HCT116 (cell line): ENCODE measurements around the gene RANBP6. TPM values are rescaled to one million over a fixed set of nuclear protein-coding genes. Genes with fewer than 3 reads are reported as not detected.
A peak's percentile ranks its signal among the peaks of the same experiment; 100 is the strongest.

Experiments
- ATAC-seq: fragments of 200-7000 bp; cut with Tn5 transposase; 2 replicates; pipeline ENCODE4 v1.9.1; 2020; ENCODE audit warnings: mild to moderate bottlenecking, moderate library complexity
- BruUV-seq: library from RNA; stranded (reverse); fragments of 400-500 nt; replicated peaks from 2 replicates; lab custom pipeline; 2021; lab: Mats Ljungman, UMichigan
- CTCF ChIA-PET: fragments of 300-600 bp; sonication (Branson Sonifier 250); formaldehyde crosslinking; loops from one replicate; lab custom pipeline; 2021; ENCODE audit warnings: antibody characterized with exemption; lab: Charles Lee
- POLR2A ChIA-PET: fragments of 300-600, 350-600 bp; sonication (Branson Sonifier 250); formaldehyde crosslinking; loops from one replicate; lab custom pipeline; 2021; ENCODE audit warnings: antibody characterized with exemption; lab: Charles Lee
- RAD21 ChIA-PET, 2 experiments: fragments of 300-600 bp; sonication (Branson Sonifier 250); formaldehyde crosslinking; loops; one replicate each; lab custom pipeline; 2023; ENCODE audit warnings: low total read pairs in 2 of 2; ENCODE audit not compliant: uncharacterized antibody in 2 of 2, unreplicated experiment in 2 of 2, low non-redundant PET in 1 of 2; lab: Charles Lee
- DNase-seq: peaks from one replicate; pipeline ENCODE4 v3.0.0-alpha.2; 2010; ENCODE audit warnings: low read depth, low spot score
- H2AFZ ChIP-seq: fragments of 200-600 bp; shearing (Covaris generic), sonication (generic); 2 replicates; pipeline ENCODE4 v1.6.1; 2017; ENCODE audit warnings: low read depth, mixed run types, mixed read lengths, antibody characterized with exemption, low read length; ENCODE audit not compliant: poor library complexity, severe bottlenecking
- H3K27ac ChIP-seq: 2 replicates; pipeline ENCODE4 v1.5.1; 2012; ENCODE audit warnings: low read depth, low read length
- H3K27me3 ChIP-seq: fragments of 200-600 bp; sonication (generic); 2 replicates; pipeline ENCODE4 v1.6.1; 2016; ENCODE audit warnings: mixed run types, low read length, mixed read lengths; ENCODE audit not compliant: insufficient read depth
- H3K36me3 ChIP-seq, 2 experiments: fragments of 200-500 bp in 1 of 2; fragments of 200-600 bp in 1 of 2; sonication (Bioruptor generic) in 1 of 2; sonication (generic) in 1 of 2; 2 replicates each; pipeline versions ENCODE4 v1.5.1 to v1.6.1; 2014 to 2016; ENCODE audit warnings: low read length in 2 of 2, inconsistent platforms in 1 of 2, mixed read lengths in 1 of 2, mixed run types in 1 of 2; ENCODE audit not compliant: insufficient read depth in 2 of 2, control insufficient read depth in 1 of 2
- H3K4me1 ChIP-seq, 2 experiments: fragments of 200-600 bp in 1 of 2; sonication (generic) in 1 of 2; 2 replicates each; pipeline versions ENCODE4 v1.5.1 to v1.6.1; 2012 to 2017; ENCODE audit warnings: low read length in 2 of 2, inconsistent platforms in 1 of 2, mild to moderate bottlenecking in 1 of 2, mixed read lengths in 1 of 2, mixed run types in 1 of 2, moderate library complexity in 1 of 2; ENCODE audit not compliant: insufficient read depth in 2 of 2, control insufficient read depth in 1 of 2
- H3K4me2 ChIP-seq: fragments of 200-600 bp; sonication (generic); 2 replicates; pipeline ENCODE4 v1.6.1; 2017; ENCODE audit warnings: mixed run types, low read length, mixed read lengths
- H3K4me3 ChIP-seq, 2 experiments: fragments of 200-600 bp in 1 of 2; sonication (generic) in 1 of 2; replicated peaks in 1 of 2; 2 replicates each; pipeline ENCODE4 v1.5.1; 2011 to 2016; ENCODE audit warnings: low read length in 2 of 2, control low read depth in 1 of 2, low read depth in 1 of 2, mild to moderate bottlenecking in 1 of 2, mixed read lengths in 1 of 2, mixed run types in 1 of 2
- H3K79me2 ChIP-seq: fragments of 200-600 bp; sonication (generic); 2 replicates; pipeline ENCODE4 v1.6.1; 2017; ENCODE audit warnings: mild to moderate bottlenecking, mixed run types, low read length, moderate library complexity, mixed read lengths; ENCODE audit not compliant: insufficient read depth
- H3K9ac ChIP-seq: fragments of 200-600 bp; sonication (generic); 2 replicates; pipeline ENCODE4 v1.6.1; 2016; ENCODE audit warnings: low read length, mixed read lengths
- H3K9me2 ChIP-seq: fragments of 200-600 bp; sonication (generic), shearing (Covaris generic); 2 replicates; pipeline ENCODE4 v1.6.1; 2017; ENCODE audit warnings: mixed run types, mild to moderate bottlenecking, moderate library complexity; ENCODE audit not compliant: insufficient read depth
- H3K9me3 ChIP-seq, 2 experiments: fragments of 200-500 bp in 1 of 2; fragments of 200-600 bp in 1 of 2; sonication (Bioruptor generic) in 1 of 2; sonication (generic) in 1 of 2; 2 replicates each; pipeline ENCODE4 v1.6.1; 2014 to 2017; ENCODE audit warnings: low read length in 2 of 2, mixed read lengths in 2 of 2, inconsistent platforms in 1 of 2, low read depth in 1 of 2, mild to moderate bottlenecking in 1 of 2, mixed run types in 1 of 2, moderate library complexity in 1 of 2; ENCODE audit not compliant: control insufficient read depth in 1 of 2, insufficient read depth in 1 of 2
- H4K20me1 ChIP-seq: fragments of 200-600 bp; sonication (generic), shearing (Covaris generic); 2 replicates; pipeline ENCODE4 v1.6.1; 2017; ENCODE audit warnings: mixed run types, mild to moderate bottlenecking, moderate library complexity; ENCODE audit not compliant: insufficient read depth
- CTCF ChIP-seq, 3 experiments: fragments of 200-600 bp in 1 of 3; sonication (generic) in 1 of 3; IDR thresholded peaks in 2 of 3; conservative IDR thresholded peaks in 1 of 3; 2 replicates each; pipeline ENCODE4 v1.5.1; 2012 to 2017; ENCODE audit warnings: low read depth in 2 of 3, low read length in 2 of 3, antibody characterized with exemption in 1 of 3, borderline replicate concordance in 1 of 3, control low read depth in 1 of 3, mild to moderate bottlenecking in 1 of 3, mixed read lengths in 1 of 3, mixed run types in 1 of 3, moderate library complexity in 1 of 3; ENCODE audit not compliant: insufficient read depth in 1 of 3
- ELF1 ChIP-seq: IDR thresholded peaks from 2 replicates; pipeline ENCODE4 v1.6.1; 2012; ENCODE audit warnings: low read depth, borderline replicate concordance
- EZH2 ChIP-seq: fragments of 200-600 bp; sonication (generic); IDR thresholded peaks from 2 replicates; pipeline ENCODE4 v1.6.1; 2017; ENCODE audit warnings: antibody characterized with exemption, mixed run types
- POLR2A ChIP-seq: IDR thresholded peaks from 2 replicates; pipeline ENCODE4 v1.7.0; 2011; ENCODE audit warnings: borderline replicate concordance; ENCODE audit not compliant: insufficient read depth, insufficient read length; ENCODE audit errors: extremely low read depth
- POLR2AphosphoS5 ChIP-seq: IDR thresholded peaks from 2 replicates; pipeline ENCODE4 v1.6.1; 2011; ENCODE audit warnings: mild to moderate bottlenecking, low read depth, low read length, moderate library complexity
- RAD21 ChIP-seq: IDR thresholded peaks from 2 replicates; pipeline ENCODE4 v1.6.1; 2012; ENCODE audit warnings: low read depth, mild to moderate bottlenecking
- SP1 ChIP-seq: IDR thresholded peaks from 2 replicates; pipeline ENCODE4 v1.6.1; 2012; ENCODE audit warnings: low read depth
- SRF ChIP-seq: IDR thresholded peaks from 2 replicates; pipeline ENCODE4 v1.6.1; 2012; ENCODE audit warnings: low read depth
- YY1 ChIP-seq: IDR thresholded peaks from 2 replicates; pipeline ENCODE4 v1.6.1; 2011; ENCODE audit warnings: low read length, low read depth, moderate library complexity, mild to moderate bottlenecking; ENCODE audit not compliant: insufficient replicate concordance; ENCODE audit errors: extremely low read depth
- ZFX ChIP-seq: fragments of 450-650 bp; IDR thresholded peaks from 2 replicates; pipeline ENCODE4 v1.6.1; 2017
- intact Hi-C: fragments of 100-400 bp; cut with micrococcal nuclease; formaldehyde crosslinking; loops from 2 replicates; pipeline ENCODE4 v1.10.0; 2022
- total RNA-seq: library from RNA; stranded (reverse); gene quantifications from one replicate; pipeline ENCODE4 v1.2.1, GENCODE V29; 2021; ENCODE audit not compliant: unreplicated experiment
- TF ChIP-seq, protein P1 (sequence below): IDR thresholded peaks from 2 replicates; pipeline ENCODE4 v1.6.1; 2012

The RANBP6 gene
- total RNA-seq, 1 experiment from 2014 or later = 12.7 TPM

DNA sequence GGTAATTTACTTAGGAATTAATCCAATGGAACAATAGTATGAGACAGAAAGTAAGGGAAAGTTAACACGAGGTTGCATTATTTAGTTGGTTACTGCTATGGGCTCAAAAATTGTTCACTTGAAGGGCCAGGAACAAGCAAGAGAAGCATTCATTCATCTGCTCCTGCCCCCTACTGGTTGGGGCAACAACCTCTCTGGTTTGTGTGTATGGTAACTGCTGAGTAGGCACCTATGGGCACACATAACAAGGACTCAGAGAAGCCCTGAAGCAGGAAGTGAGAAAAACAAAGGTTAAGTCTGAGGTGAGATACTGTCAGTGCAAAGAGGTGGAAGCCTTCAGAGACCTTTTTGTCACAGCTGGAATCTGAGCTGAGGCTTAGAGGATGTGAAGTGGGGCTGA is 34.4 kb upstream of the RANBP6 start:
- peak; percentile 35 for DNase-seq
- H3K27ac ChIP-seq = no peak overlapping the region
- intact Hi-C loops = loop anchor here (1.0 to 10.0 kb wide), 3 partner anchors 145 to 625 kb away; no protein-coding TSS in a partner anchor
- H3K4me3 ChIP-seq = no peak overlapping the region
- TF ChIP-seq SP1 (no peak), EZH2 (no peak), SRF (no peak), ELF1 (no peak), RAD21 (peak; percentile 61), POLR2A (no peak), YY1 (no peak), CTCF (IDR thresholded peaks at IDR 0.05 in 2 of 3, conservative IDR thresholded peaks at IDR 0.05 in 1 of 3; ENCODE audit: borderline replicate concordance in 1 of 3, insufficient read depth in 1 of 3, low read depth in 2 of 3, low read length in 2 of 3) (peak; percentile 41 to 67 (median 62); a peak in 4 of 6 replicates), ZFX (no peak), POLR2AphosphoS5 (no peak)
- TF ChIP-seq, protein P1, sequence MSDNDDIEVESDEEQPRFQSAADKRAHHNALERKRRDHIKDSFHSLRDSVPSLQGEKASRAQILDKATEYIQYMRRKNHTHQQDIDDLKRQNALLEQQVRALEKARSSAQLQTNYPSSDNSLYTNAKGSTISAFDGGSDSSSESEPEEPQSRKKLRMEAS = no peak
- TF ChIP-seq, all 23 proteins: peak for 2
- no peak overlapping the region for H3K4me2 ChIP-seq
- no peaks in the 10 kb centered on the region for H3K4me1 ChIP-seq
- H4K20me1 ChIP-seq = no peaks in the 10 kb centered on the region
- CTCF ChIA-PET = interaction anchor here (1.7 kb wide), 1 partner anchor 256 kb away, joined by 6 read pairs; no protein-coding TSS in a partner anchor
- POLR2A ChIA-PET = no interaction called here
- H2AFZ ChIP-seq = no peak overlapping the region
- no peaks in the 10 kb centered on the region for H3K9me3 ChIP-seq
- H3K9ac ChIP-seq = no peak overlapping the region
- RAD21 ChIA-PET = no interaction called here
- peak; percentile 62; the same call in 1 of the 2 replicates for ATAC-seq
- no peaks in the 10 kb centered on the region for H3K36me3 ChIP-seq
- no peaks in the 10 kb centered on the region for H3K79me2 ChIP-seq
- no TSS peak for BruUV-seq
- no peaks in the 10 kb centered on the region for H3K9me2 ChIP-seq
- H3K27me3 ChIP-seq = no peaks in the 10 kb centered on the region
